ENCODE data around the gene EML5. TPM values are rescaled to one million over a fixed set of nuclear protein-coding genes. Genes with fewer than 3 reads are reported as not detected.

Gene EML5
- total RNA-seq, 2 donors from 2014 or later = 0.41 to 0.71 TPM

DNA sequence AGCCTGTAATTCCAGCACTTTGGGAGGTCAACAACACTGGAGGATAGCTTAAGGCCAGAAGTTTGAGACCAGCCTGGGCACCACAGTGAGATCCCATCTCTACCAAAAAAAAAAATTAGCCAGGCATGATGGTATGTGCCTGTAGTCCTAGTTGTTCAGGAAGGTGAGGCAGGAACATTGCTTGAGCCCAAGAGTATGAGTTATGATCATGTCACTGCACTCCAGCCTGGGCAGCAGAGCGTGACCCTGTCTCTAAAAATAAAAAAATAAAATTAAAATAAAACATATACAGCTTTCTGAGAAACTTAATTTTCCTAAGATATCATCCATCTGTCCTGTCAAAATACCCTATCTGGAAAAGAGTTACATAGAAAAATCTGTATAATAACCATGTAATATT lies 38.9 kb downstream of the EML5 start:
- H3K9me3 ChIP-seq = no peaks in the 10 kb centered on the region
- ATAC-seq (ENCODE audit: insufficient number of reproducible peaks, low FRiP score, low read depth) (no peak), DNase-seq (ENCODE audit: low spot score) (no peak)
- H3K36me3 ChIP-seq = no peaks in the 10 kb centered on the region
- no peak overlapping the region for H3K4me3 ChIP-seq
- H3K27me3 ChIP-seq (replicated peaks; ENCODE audit: insufficient read depth) = no peaks in the 10 kb centered on the region
- H3K4me1 ChIP-seq (ENCODE audit: control insufficient read depth in 1 of 2, low read depth in 2 of 2) = no peaks in the 10 kb centered on the region
- no peak for TF ChIP-seq CTCF (IDR thresholded peaks at IDR 0.05)
- no peak overlapping the region for H3K27ac ChIP-seq

DNA sequence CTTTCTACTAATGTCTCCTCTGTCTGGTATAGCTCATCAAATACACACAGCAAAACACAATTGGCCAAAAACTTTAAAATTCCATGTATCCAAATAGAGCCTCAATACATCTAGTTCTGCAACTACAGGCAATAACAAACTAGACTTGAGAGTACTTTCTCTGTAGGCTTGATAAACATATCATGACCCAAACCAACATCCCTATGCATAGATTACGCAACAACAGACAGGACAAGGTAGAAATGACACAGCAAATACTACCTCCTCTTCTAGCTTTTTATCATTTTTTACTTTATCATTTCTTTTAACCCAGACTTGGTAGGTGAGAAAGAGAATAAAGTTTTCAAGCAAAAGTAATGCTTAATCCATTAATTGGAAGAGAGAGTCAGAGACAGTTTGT lies 41.8 kb downstream of the EML5 start:
- Histone ChIP-seq H3K4me3 (no peak overlapping the region), H3K36me3 (no peaks in the 10 kb centered on the region), H3K27me3 (replicated peaks; ENCODE audit: insufficient read depth) (no peaks in the 10 kb centered on the region), H3K9me3 (no peaks in the 10 kb centered on the region), H3K27ac (no peak overlapping the region), H3K4me1 (ENCODE audit: control insufficient read depth in 1 of 2, low read depth in 2 of 2) (no peaks in the 10 kb centered on the region)
- ATAC-seq (ENCODE audit: insufficient number of reproducible peaks, low FRiP score, low read depth) = no peak
- TF ChIP-seq CTCF (IDR thresholded peaks at IDR 0.05) = no peak
- DNase-seq (ENCODE audit: low spot score) = no peak

- Histone ChIP-seq H3K27ac (no peak overlapping the region), H3K4me3 (no peak overlapping the region), H3K4me1 (ENCODE audit: control insufficient read depth in 1 of 2, low read depth in 2 of 2) (no peaks in the 10 kb centered on the region), H3K9me3 (no peaks in the 10 kb centered on the region), H3K36me3 (no peaks in the 10 kb centered on the region), H3K27me3 (replicated peaks; ENCODE audit: insufficient read depth) (no peaks in the 10 kb centered on the region)
- ATAC-seq (ENCODE audit: insufficient number of reproducible peaks, low FRiP score, low read depth) = no peak
- no peak for TF ChIP-seq CTCF (IDR thresholded peaks at IDR 0.05)
- DNase-seq (ENCODE audit: low spot score) = no peak
Observed at GRCh38 chr14:88750413-88750812, 42.3 kb downstream of the EML5 start.

DNA sequence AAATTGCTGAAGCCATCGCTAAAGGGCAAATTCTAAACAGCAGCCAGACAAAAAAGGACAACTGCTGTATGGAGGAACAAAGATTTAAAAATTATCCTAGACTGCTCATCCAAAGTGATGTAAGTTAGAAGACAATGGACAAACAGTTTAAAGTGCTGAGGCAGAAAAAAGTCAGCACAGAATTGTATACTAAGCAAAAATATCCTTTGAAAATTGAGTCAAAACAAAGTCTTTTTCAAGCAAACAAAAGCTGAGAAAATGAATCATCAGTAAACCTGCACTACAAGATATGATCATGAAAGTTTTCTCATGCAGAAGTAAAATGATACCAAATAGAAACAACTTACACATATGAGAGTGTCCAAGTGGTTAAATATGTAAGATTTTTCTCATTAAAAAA lies 43.6 kb downstream of the EML5 start:
- H3K27ac ChIP-seq = no peak overlapping the region
- no peaks in the 10 kb centered on the region for H3K27me3 ChIP-seq (replicated peaks; ENCODE audit: insufficient read depth)
- DNase-seq (ENCODE audit: low spot score) (no peak), ATAC-seq (ENCODE audit: insufficient number of reproducible peaks, low FRiP score, low read depth) (no peak)
- no peaks in the 10 kb centered on the region for H3K4me1 ChIP-seq (ENCODE audit: control insufficient read depth in 1 of 2, low read depth in 2 of 2)
- no peaks in the 10 kb centered on the region for H3K9me3 ChIP-seq
- TF ChIP-seq CTCF (IDR thresholded peaks at IDR 0.05) = no peak
- no peak overlapping the region for H3K4me3 ChIP-seq
- no peaks in the 10 kb centered on the region for H3K36me3 ChIP-seq

- ATAC-seq (ENCODE audit: insufficient number of reproducible peaks, low FRiP score, low read depth) (no peak), DNase-seq (ENCODE audit: low spot score) (no peak)
- no peak overlapping the region for H3K27ac ChIP-seq
- H3K4me1 ChIP-seq (ENCODE audit: control insufficient read depth in 1 of 2, low read depth in 2 of 2) = no peaks in the 10 kb centered on the region
- no peak overlapping the region for H3K4me3 ChIP-seq
- TF ChIP-seq CTCF (IDR thresholded peaks at IDR 0.05) = no peak
- H3K27me3 ChIP-seq (replicated peaks; ENCODE audit: insufficient read depth) = no peaks in the 10 kb centered on the region
- H3K36me3 ChIP-seq = no peaks in the 10 kb centered on the region
- no peaks in the 10 kb centered on the region for H3K9me3 ChIP-seq
Observed at GRCh38 chr14:88748288-88748687, 44.5 kb downstream of the EML5 start.

Data from thoracic aorta (tissue), 2 donors.